HG02588 (cell line): ENCODE data around the gene DQX1.

Experiments used
- ATAC-seq: cut with Tn5 transposase; IDR thresholded peaks from one replicate; pipeline ENCODE4 v1.9.1; 2021; ENCODE audit warnings: mild to moderate bottlenecking, moderate library complexity; ENCODE audit not compliant: unreplicated experiment

The DQX1 gene

DNA sequence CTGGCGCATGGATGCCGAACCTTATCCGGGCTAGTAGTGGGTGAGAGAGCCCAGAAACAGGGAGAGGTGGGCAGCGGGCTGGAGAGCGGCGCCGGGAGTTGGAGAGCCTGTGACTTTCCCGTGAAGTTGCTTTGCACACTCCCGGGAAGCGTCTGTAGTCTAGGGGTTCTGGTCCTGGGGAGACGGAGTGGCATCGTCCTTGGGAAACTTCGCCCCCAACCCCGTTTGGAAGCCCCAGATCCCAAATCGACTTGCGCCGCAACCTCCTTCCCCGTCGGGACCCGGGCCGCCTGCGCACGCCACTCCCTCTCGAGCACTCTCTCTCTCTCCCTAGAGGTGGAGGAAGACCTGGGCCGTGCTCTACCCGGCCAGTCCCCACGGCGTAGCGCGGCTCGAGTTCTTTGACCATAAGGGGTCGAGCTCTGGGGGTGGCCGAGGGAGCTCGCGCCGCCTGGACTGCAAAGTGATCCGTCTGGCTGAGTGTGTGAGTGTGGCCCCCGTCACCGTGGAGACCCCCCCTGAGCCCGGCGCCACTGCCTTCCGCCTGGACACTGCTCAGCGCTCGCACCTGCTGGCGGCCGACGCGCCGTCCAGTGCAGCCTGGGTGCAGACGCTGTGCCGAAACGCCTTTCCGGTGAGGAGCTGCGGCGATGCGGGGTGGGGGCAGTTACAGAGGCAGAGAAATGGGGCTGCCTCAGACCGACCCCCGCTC is 28.9 kb upstream of the DQX1 start:
- ATAC-seq: peak; percentile 35

GRCh38 chr2:74553892-74554819 is 28.1 kb upstream of the DQX1 start, which contains the start of the genes DOK1 and LOXL3:
Gene DOK1 (plus strand): TSS chr2:74554720. CDS start chr2:74554755, 35 bp downstream.
Gene LOXL3 (minus strand): TSS chr2:74553942. CDS start chr2:74552634, 1,308 bp downstream.
- peak; percentile 53 for ATAC-seq

- no peak for ATAC-seq
These were observed 27.1 kb upstream of the DQX1 start for GRCh38 chr2:74552914-74553811.

GRCh38 chr2:74551942-74552913 is 26.2 kb upstream of the DQX1 start:
- no peak for ATAC-seq

- ATAC-seq: no peak
These were observed 25.5 kb upstream of the DQX1 start for GRCh38 chr2:74551530-74551929.

GRCh38 chr2:74550231-74550630 is 24.2 kb upstream of the DQX1 start:
- ATAC-seq: no peak

- ATAC-seq: no peak
These were observed 23.1 kb upstream of the DQX1 start for GRCh38 chr2:74548900-74549826.

- no peak for ATAC-seq
These were observed 22.4 kb upstream of the DQX1 start for GRCh38 chr2:74548285-74548899.

- no peak for ATAC-seq
These were observed 20.0 kb upstream of the DQX1 start for GRCh38 chr2:74546004-74546403.

- no peak for ATAC-seq
These were observed 18.6 kb upstream of the DQX1 start for GRCh38 chr2:74544634-74545033.

- no peak for ATAC-seq
These were observed 16.9 kb upstream of the DQX1 start for GRCh38 chr2:74542978-74543377.

DNA sequence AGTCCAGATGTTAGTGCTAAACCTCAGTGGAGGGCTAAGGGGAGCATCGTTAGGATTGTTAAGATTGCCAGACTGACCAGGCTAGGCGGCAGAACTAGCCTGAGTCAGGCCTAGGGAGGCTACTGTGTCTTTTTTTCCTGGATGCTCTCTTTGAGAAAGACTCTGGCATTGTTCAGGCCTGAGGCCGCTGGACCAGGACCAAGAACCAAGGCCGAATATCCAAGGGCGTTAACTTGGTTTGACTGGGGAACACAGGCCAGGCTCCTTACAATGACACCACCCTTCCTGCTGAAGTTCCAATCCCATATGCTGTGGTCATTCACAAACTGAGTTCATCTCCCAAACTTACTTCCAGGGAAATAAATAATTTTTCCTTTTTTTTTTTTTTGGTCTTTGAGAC is 14.3 kb upstream of the DQX1 start:
- no peak for ATAC-seq

GRCh38 chr2:74538881-74539339 is 12.9 kb upstream of the DQX1 start:
- ATAC-seq: no peak

DNA sequence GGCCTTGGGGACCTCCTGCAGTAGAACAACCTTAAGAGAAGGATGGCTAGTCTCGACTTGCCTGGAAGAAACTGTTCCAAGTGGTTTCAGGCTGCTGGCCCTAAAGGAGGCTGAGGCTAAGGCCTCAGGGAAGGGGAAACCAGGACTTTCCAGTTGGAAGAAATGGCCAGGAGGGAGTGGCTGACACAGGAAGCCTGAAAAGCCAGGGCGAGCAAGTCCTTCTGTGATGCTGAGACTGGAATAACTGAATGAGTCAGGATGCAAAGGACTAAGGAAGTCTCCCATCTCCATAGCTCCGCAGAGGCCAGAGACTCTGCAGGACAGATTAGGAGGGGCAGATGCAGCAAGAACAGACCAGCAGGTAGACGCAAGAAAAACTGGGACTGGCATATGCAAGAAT is 11.1 kb upstream of the DQX1 start:
- ATAC-seq: no peak

DNA sequence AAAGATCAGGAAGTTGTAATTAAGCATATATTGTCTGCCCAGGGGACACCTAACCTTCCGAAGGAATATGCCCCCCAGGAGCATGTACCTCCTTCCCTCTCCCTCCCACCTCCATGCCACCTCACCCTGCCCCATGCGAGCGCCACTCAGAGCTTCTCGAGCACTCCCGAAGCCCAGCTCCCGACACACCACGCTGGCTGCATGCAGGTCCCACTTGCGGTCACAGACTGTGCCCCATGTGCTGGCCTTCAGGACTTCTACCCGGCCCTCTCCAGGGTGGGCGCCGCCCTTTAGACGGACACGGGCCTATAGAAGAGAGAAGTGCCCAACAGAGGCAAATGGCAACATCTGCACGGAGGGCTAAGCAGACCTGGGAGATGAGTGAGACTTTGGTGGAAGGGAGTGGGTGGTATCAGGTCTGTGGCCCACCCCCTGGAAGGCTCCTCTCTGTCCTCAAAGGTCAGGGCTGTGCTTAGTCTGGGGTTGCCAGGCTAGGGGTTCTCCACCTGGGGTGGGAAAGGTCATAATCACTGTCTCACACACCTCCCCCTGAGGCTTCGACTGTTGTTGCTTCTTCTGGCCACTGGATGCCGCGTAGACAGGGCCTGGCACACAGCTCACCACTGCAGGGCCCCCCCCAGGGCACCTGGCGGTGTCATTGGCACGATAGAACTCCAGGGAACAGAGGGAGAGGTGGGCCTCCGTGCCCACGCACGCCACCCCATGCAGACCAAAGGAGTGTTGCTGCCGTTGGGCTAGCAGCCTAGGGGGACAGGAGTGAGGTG is 10.3 kb upstream of the DQX1 start:
- ATAC-seq: no peak

DNA sequence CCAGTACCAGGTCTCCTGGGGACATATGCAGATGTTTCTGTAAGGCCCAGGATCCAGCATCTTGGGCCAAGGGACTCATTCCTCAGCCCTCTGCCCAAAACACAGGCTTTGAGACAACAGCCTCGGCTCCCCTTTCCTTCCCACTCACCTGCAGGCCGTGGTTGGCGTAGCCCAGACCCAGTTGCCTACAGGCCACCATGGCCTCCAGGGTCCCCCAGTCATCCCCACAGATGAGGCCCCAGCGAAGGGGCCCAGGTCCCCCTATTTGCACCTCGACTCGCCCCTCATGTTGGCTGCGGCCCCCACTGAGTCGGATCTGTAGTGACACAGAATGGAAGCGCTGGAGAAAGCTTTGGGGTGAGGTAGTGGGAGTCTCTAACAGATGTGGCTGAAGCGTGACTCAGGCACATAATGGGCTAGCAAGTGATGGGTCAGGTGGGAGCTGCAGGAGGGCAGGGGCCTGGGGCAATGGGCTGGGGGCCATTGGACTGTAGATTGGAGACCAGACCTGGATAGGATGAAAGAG is 9.5 kb upstream of the DQX1 start:
- ATAC-seq: no peak

GRCh38 chr2:74534411-74534810 is 8.4 kb upstream of the DQX1 start:
- no peak for ATAC-seq
